T-helper 2 cell treated with Interferon-gamma antibody and Interleukin-4, amounts not matched to agents 100 ng/mL and 5 ng/mL, for 36 hours (primary cell): ENCODE measurements around the gene OR52E1. TPM values are rescaled to one million over a fixed set of nuclear protein-coding genes. Genes with fewer than 3 reads are reported as not detected.

Experiments used
- intact Hi-C: fragments of 100-400 bp; cut with micrococcal nuclease; formaldehyde crosslinking; loops from one replicate; pipeline ENCODE4 v1.15.1; 2023
- total RNA-seq: library from RNA; stranded (reverse); gene quantifications from 2 replicates; pipeline ENCODE4 v1.2.3, GENCODE V29; 2022

The OR52E1 gene
- total RNA-seq, 1 donor from 2014 or later, result not detected

DNA sequence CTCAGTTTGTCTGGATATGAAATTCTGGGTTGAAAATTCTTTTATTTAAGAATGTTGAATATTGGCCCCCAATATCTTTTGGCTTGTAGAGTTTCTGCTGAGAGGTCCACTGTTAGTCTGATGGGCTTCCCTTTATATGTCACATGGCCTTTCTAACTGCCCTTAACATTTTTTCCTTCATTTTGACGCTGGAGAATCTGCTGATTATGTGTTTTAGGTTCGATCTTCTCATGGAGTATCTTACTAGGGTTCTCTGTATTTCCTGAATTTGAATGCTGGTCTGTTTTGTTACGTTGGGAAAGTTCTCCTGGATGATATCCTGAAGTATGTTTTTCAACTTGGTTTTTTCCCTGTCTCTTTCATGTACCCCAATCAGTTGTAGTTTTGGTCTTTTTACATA, 46.0 kb downstream of the OR52E1 start:
- intact Hi-C loops, result no loop called here

- intact Hi-C loops, result no loop called here
Observed at GRCh38 chr11:5117588-5117987, 48.2 kb downstream of the OR52E1 start.

DNA sequence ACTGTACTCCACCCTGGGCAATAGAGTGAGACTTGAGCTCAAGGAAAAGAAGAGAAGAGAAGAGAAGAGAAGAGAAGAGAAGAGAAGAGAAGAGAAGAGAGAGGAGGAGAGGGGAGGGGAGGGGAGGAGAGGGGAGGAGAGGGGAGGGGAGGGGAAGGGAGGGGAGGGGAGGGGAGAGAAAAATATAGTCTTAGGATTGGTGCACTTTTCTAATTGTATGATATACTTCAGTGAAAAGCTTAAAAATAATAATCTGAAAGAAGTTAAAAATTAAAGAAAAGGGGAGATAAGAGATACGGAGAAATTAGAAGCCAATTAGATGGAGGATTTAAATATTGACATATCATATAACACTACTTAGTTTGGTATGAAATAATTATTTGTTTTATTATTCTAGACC, 49.5 kb downstream of the OR52E1 start:
- intact Hi-C loops, result no loop called here

Other genes with a start within 250 kb of the OR52E1 start
- gene OR51F2, start 248.3 kb upstream of the OR52E1 start, total RNA-seq, result not detected in 2 replicates
- gene OR51S1, start 220.4 kb upstream of the OR52E1 start, total RNA-seq, result not detected in 2 replicates
- gene OR51T1, start 187.7 kb upstream of the OR52E1 start, total RNA-seq, result not detected in 2 replicates
- not detected in 2 replicates for gene OR51A7, start 165.8 kb upstream of the OR52E1 start, total RNA-seq
- not detected in 2 replicates for gene OR51G2, start 150.2 kb upstream of the OR52E1 start, total RNA-seq
- gene OR51G1, start 145.2 kb upstream of the OR52E1 start, total RNA-seq, result not detected in 2 replicates
- not detected in 2 replicates for gene OR51A4, start 122.0 kb upstream of the OR52E1 start, total RNA-seq
- not detected in 2 replicates for gene OR51A2, start 113.9 kb upstream of the OR52E1 start, total RNA-seq
- not detected in 2 replicates for gene OR51L1, start 74.7 kb upstream of the OR52E1 start, total RNA-seq
- not detected in 2 replicates for gene OR52J3, start 23.0 kb upstream of the OR52E1 start, total RNA-seq
- not detected in 2 replicates for gene OR52E2, start 9.9 kb upstream of the OR52E1 start, total RNA-seq
- not detected in 2 replicates for gene OR52A5, start 68.8 kb downstream of the OR52E1 start, total RNA-seq
- not detected in 2 replicates for gene OR52A1, start 85.2 kb downstream of the OR52E1 start, total RNA-seq
- gene OR51V1, start 131.1 kb downstream of the OR52E1 start, total RNA-seq, result not detected in 2 replicates
- not detected in 2 replicates for gene HBB, start 157.5 kb downstream of the OR52E1 start, total RNA-seq
- gene HBD, start 164.9 kb downstream of the OR52E1 start, total RNA-seq, result not detected in 2 replicates
- gene HBG1, start 180.3 kb downstream of the OR52E1 start, total RNA-seq, result not detected in 2 replicates
- not detected in 2 replicates for gene HBG2, start 185.2 kb downstream of the OR52E1 start, total RNA-seq
- gene HBE1, start 200.4 kb downstream of the OR52E1 start, total RNA-seq, result not detected in 2 replicates
- gene OR51B4, start 232.4 kb downstream of the OR52E1 start, total RNA-seq, result not detected in 2 replicates